ENCODE measurements around the gene PLEKHD1. TPM values are rescaled to one million over a fixed set of nuclear protein-coding genes. Genes with fewer than 3 reads are reported as not detected.

Gene PLEKHD1
- total and polyA plus RNA-seq, 4 donors, result 0.05 to 0.08 (median 0.06) TPM; not detected in 1

GRCh38 chr14:69501423-69501838 lies 16.9 kb downstream of the PLEKHD1 start:
- Histone ChIP-seq H3K36me3 (ENCODE audit: control insufficient read depth in 4 of 4, insufficient read depth in 3 of 4, low read depth in 1 of 4, low read length in 3 of 4) (no peaks in the 10 kb centered on the region), H3K9ac (ENCODE audit: low read depth in 1 of 2, low read length in 2 of 2) (no peak overlapping the region), H3K27ac (ENCODE audit: low read depth in 1 of 2, low read length in 2 of 2) (no peak overlapping the region), H3K4me3 (ENCODE audit: low read depth in 1 of 3, low read length in 3 of 3) (no peak overlapping the region), H3K9me3 (ENCODE audit: control insufficient read depth in 4 of 4, low read length in 3 of 4) (no peaks in the 10 kb centered on the region), H3K4me1 (ENCODE audit: control insufficient read depth in 4 of 4, insufficient read depth in 4 of 4, low read length in 3 of 4) (no peaks in the 10 kb centered on the region), H3K27me3 (ENCODE audit: control insufficient read depth in 4 of 4, insufficient read depth in 4 of 4, low read length in 3 of 4) (no peaks in the 10 kb centered on the region)
- TF ChIP-seq RAD21 (IDR thresholded peaks at IDR 0.05), result no peak
- no peak for TF ChIP-seq REST (IDR thresholded peaks at IDR 0.05)
- no peak for DNase-seq (ENCODE audit: low spot score)
- WGBS, result 82% methylated on average over 4 of the region's 4 CpGs

GRCh38 chr14:69504775-69505174 lies 20.2 kb downstream of the PLEKHD1 start:
- Histone ChIP-seq H3K9me3 (ENCODE audit: control insufficient read depth in 4 of 4, low read length in 3 of 4) (no peaks in the 10 kb centered on the region), H3K36me3 (ENCODE audit: control insufficient read depth in 4 of 4, insufficient read depth in 3 of 4, low read depth in 1 of 4, low read length in 3 of 4) (no peaks in the 10 kb centered on the region), H3K27me3 (ENCODE audit: control insufficient read depth in 4 of 4, insufficient read depth in 4 of 4, low read length in 3 of 4) (no peaks in the 10 kb centered on the region), H3K9ac (ENCODE audit: low read depth in 1 of 2, low read length in 2 of 2) (no peak overlapping the region), H3K4me1 (ENCODE audit: control insufficient read depth in 4 of 4, insufficient read depth in 4 of 4, low read length in 3 of 4) (no peaks in the 10 kb centered on the region), H3K27ac (ENCODE audit: low read depth in 1 of 2, low read length in 2 of 2) (no peak overlapping the region), H3K4me3 (ENCODE audit: low read depth in 1 of 3, low read length in 3 of 3) (no peak overlapping the region)
- TF ChIP-seq RXRA (IDR thresholded peaks at IDR 0.05), result no peak
- no peak for TF ChIP-seq MAX (IDR thresholded peaks at IDR 0.05)
- TF ChIP-seq HNF4A (conservative IDR thresholded peaks at IDR 0.05), result no peak
- no peak for TF ChIP-seq JUND (IDR thresholded peaks at IDR 0.05)
- no peak for TF ChIP-seq RAD21 (IDR thresholded peaks at IDR 0.05)
- no peak for TF ChIP-seq GABPA (IDR thresholded peaks at IDR 0.05 in 1 of 2, conservative IDR thresholded peaks at IDR 0.05 in 1 of 2)
- no peak for TF ChIP-seq CTCF (IDR thresholded peaks at IDR 0.05; ENCODE audit: low read depth, low read length, missing input control)
- TF ChIP-seq SP1 (IDR thresholded peaks at IDR 0.05), result no peak
- no peak for TF ChIP-seq FOXA2 (IDR thresholded peaks at IDR 0.05)
- TF ChIP-seq NR2F2 (IDR thresholded peaks at IDR 0.05), result no peak
- TF ChIP-seq ZBTB33 (IDR thresholded peaks at IDR 0.05), result no peak
- no peak for TF ChIP-seq YY1 (IDR thresholded peaks at IDR 0.05)
- no peak for DNase-seq (ENCODE audit: low spot score)
- 98% methylated on average over 1 of the region's 1 CpG for WGBS

All from liver (tissue), 9 donors.